Activated naive CD4-positive, alpha-beta T cell treated with anti-CD3 and anti-CD28 coated beads, Interleukin-2, amount 10 ng/mL, durations not matched to agents 7 days and 5 days (primary cell): ENCODE data around the gene MYO3B.
"Not testable (repeated sequence)": the region's sequence is repeated elsewhere in the genome, so short reads cannot be mapped to it uniquely, and the experiment has no call there.

Experiments
- CTCF ChIA-PET: fragments of 350-600 bp; sonication (Branson Sonifier 250); formaldehyde crosslinking; loops from one replicate; lab custom pipeline; 2021; ENCODE audit warnings: antibody characterized with exemption; lab: Charles Lee
- DNase-seq: peaks from one replicate; pipeline ENCODE4 v3.0.0-alpha.2; 2020
- H3K27ac Mint-ChIP-seq: one replicate; pipeline ENCODE4 v1.8.0; 2021; ENCODE audit warnings: mild to moderate bottlenecking, moderate library complexity, mixed read lengths
- H3K27me3 Mint-ChIP-seq: one replicate; pipeline ENCODE4 v1.8.0; 2021; ENCODE audit warnings: mild to moderate bottlenecking, mixed read lengths
- H3K36me3 Mint-ChIP-seq: one replicate; pipeline ENCODE4 v1.8.0; 2021; ENCODE audit warnings: mixed read lengths
- H3K4me1 Mint-ChIP-seq: one replicate; pipeline ENCODE4 v1.8.0; 2021; ENCODE audit warnings: mixed read lengths
- H3K4me3 Mint-ChIP-seq: one replicate; pipeline ENCODE4 v1.8.0; 2021; ENCODE audit warnings: mild to moderate bottlenecking, moderate library complexity, mixed read lengths
- H3K9me3 Mint-ChIP-seq: one replicate; pipeline ENCODE4 v1.8.0; 2021; ENCODE audit warnings: mixed read lengths

The MYO3B gene

DNA sequence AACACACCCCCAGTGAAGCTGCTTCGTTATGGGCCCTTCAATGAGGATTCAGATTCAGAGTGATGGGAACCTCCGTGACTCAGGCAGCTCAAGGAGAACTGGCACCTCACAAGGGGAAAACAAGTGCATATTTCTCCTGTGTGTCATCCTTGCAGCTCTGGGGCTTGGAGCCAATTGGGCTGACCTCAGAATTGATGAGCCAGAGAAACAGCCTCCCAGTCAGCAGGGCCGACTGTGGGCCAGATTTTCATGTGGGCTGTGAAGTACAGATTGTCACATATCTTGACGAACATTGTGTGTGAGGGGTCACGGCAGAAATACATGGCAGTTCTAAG lies 347.6 kb downstream of the MYO3B start:
- H3K27ac Mint-ChIP-seq: no peak overlapping the region
- H3K9me3 Mint-ChIP-seq: no peaks in the 10 kb centered on the region
- no peaks in the 10 kb centered on the region for H3K36me3 Mint-ChIP-seq
- CTCF ChIA-PET: no interaction called here
- no peak overlapping the region for H3K4me3 Mint-ChIP-seq
- H3K27me3 Mint-ChIP-seq: peaks cover 26% of the 10 kb centered on the region
- peaks cover 5% of the 10 kb centered on the region for H3K4me1 Mint-ChIP-seq
- DNase-seq: no peak

DNA sequence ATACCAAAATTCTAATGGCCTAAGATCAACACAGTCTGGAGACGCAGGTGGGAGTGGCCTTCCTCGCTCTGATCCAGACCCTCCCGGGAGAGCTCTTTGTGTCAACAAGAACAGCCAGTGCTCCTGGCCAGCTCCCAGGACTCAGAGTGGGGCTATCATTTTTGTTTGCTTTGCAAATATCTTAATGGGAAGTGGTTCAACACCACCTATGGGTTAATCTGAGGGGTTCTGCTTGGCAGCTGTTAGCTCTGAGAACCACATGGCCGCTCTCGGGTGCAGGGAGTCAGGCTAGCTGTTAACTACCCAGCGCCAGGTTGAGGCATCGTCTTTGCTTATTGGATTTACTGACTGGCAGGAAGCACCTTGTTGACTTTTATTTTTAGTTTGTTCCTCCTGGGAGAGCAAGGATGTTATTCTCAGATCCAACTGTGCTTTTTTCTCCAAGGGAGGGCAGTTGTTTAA lies 352.4 kb downstream of the MYO3B start:
- peaks cover under 1% of the 10 kb centered on the region for H3K4me1 Mint-ChIP-seq
- peaks cover 33% of the 10 kb centered on the region for H3K27me3 Mint-ChIP-seq
- no peak overlapping the region for H3K4me3 Mint-ChIP-seq
- no peak for DNase-seq
- CTCF ChIA-PET: interaction anchor here (1.4 kb wide), 1 partner anchor 206 kb away, joined by 4 read pairs; no protein-coding TSS in a partner anchor
- no peak overlapping the region for H3K27ac Mint-ChIP-seq
- H3K9me3 Mint-ChIP-seq: no peaks in the 10 kb centered on the region
- H3K36me3 Mint-ChIP-seq: no peaks in the 10 kb centered on the region

GRCh38 chr2:170530803-170531564 lies 353.0 kb downstream of the MYO3B start:
- DNase-seq: no peak
- Mint-ChIP-seq H3K27ac (no peak overlapping the region), H3K27me3 (peaks cover 29% of the 10 kb centered on the region), H3K4me3 (no peak overlapping the region), H3K4me1 (no peaks in the 10 kb centered on the region), H3K36me3 (no peaks in the 10 kb centered on the region), H3K9me3 (no peaks in the 10 kb centered on the region)
- CTCF ChIA-PET: interaction anchor here (1.4 kb wide), 1 partner anchor 207 kb away, joined by 4 read pairs; no protein-coding TSS in a partner anchor

DNA sequence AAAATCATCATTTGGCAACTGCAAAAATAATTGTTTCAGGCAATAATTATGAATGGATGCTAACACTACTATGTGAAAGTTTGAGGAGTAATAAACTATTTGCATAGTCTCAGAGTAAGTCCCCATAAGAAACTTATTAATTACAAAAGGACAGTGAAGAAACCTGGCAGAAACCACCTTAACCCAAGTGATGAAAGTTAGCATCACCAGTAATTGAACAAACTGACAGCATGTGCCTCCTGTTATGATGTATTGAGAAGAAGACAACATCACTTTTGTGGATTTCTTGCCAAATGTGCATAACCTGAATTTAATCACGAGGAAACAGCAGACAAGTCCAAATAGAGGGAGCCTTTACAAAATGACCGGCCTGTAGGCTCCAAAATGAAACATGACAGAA lies 353.9 kb downstream of the MYO3B start:
- DNase-seq: no peak
- no peak overlapping the region for H3K27ac Mint-ChIP-seq
- no peak overlapping the region for H3K4me3 Mint-ChIP-seq
- peaks cover 28% of the 10 kb centered on the region for H3K27me3 Mint-ChIP-seq
- H3K4me1 Mint-ChIP-seq: no peaks in the 10 kb centered on the region
- no peaks in the 10 kb centered on the region for H3K9me3 Mint-ChIP-seq
- H3K36me3 Mint-ChIP-seq: no peaks in the 10 kb centered on the region
- CTCF ChIA-PET: no interaction called here

DNA sequence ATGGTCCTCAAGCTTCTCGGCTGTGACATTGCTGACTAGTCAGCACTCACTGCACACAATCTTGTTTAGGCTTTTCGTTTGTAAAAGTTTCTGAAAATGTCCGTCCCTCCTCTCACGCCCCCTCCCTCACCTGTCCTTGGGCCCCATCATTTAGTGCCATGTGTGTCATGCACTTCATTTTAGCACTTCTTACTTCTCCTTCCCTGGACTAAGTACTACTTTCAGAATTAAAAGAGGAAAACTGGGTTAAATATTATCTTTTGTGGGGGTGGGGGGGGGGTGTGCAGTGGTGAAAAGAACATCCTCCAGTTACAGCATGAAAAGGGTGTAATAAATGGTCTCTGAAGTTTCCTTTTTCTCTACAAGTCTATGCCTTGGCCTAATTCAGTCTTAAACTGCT lies 355.2 kb downstream of the MYO3B start:
- Mint-ChIP-seq H3K27me3 (peaks cover 21% of the 10 kb centered on the region), H3K27ac (no peak overlapping the region), H3K4me1 (no peaks in the 10 kb centered on the region), H3K9me3 (no peaks in the 10 kb centered on the region), H3K4me3 (no peak overlapping the region), H3K36me3 (no peaks in the 10 kb centered on the region)
- CTCF ChIA-PET: no interaction called here
- DNase-seq: no peak

DNA sequence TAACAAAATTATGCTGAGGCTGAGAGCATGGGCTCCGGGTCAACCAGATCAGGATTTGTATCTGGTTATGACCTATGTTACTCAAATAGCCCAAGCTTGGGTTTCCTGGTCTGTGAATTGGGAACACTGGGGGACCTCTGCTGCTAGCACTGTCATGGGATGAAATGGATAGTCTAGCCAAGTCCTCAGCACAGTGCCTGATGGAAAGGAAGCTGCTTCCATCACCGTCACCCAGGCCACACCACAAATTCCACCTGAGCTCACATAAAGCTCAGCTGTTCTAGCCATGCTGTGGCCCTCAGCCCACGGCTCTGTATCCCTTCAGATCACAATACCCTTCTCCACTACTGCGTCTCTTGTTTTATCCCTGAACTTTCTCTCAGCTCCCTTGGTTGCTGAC lies 357.6 kb downstream of the MYO3B start:
- no peak overlapping the region for H3K27ac Mint-ChIP-seq
- H3K4me1 Mint-ChIP-seq: no peaks in the 10 kb centered on the region
- DNase-seq: no peak
- H3K36me3 Mint-ChIP-seq: no peaks in the 10 kb centered on the region
- H3K4me3 Mint-ChIP-seq: no peak overlapping the region
- H3K9me3 Mint-ChIP-seq: no peaks in the 10 kb centered on the region
- peaks cover 16% of the 10 kb centered on the region for H3K27me3 Mint-ChIP-seq
- CTCF ChIA-PET: no interaction called here

- H3K4me3 Mint-ChIP-seq: no peak overlapping the region
- H3K9me3 Mint-ChIP-seq: no peaks in the 10 kb centered on the region
- CTCF ChIA-PET: no interaction called here
- no peaks in the 10 kb centered on the region for H3K4me1 Mint-ChIP-seq
- no peak for DNase-seq
- H3K27me3 Mint-ChIP-seq: peaks cover 11% of the 10 kb centered on the region
- no peaks in the 10 kb centered on the region for H3K36me3 Mint-ChIP-seq
- no peak overlapping the region for H3K27ac Mint-ChIP-seq
Observed at GRCh38 chr2:170544817-170545216, 366.9 kb downstream of the MYO3B start.

GRCh38 chr2:170548304-170548703 lies 370.4 kb downstream of the MYO3B start:
- DNase-seq: no peak
- Mint-ChIP-seq H3K36me3 (no peaks in the 10 kb centered on the region), H3K4me1 (no peaks in the 10 kb centered on the region), H3K9me3 (peaks cover 12% of the 10 kb centered on the region), H3K4me3 (no peak overlapping the region), H3K27ac (no peak overlapping the region), H3K27me3 (peaks cover 4% of the 10 kb centered on the region)
- CTCF ChIA-PET: no interaction called here

- no peak overlapping the region for H3K27ac Mint-ChIP-seq
- CTCF ChIA-PET: no interaction called here
- no peak overlapping the region for H3K4me3 Mint-ChIP-seq
- H3K9me3 Mint-ChIP-seq: peaks cover 12% of the 10 kb centered on the region
- H3K27me3 Mint-ChIP-seq: peaks cover 4% of the 10 kb centered on the region
- DNase-seq: no peak
- no peaks in the 10 kb centered on the region for H3K4me1 Mint-ChIP-seq
- H3K36me3 Mint-ChIP-seq: no peaks in the 10 kb centered on the region
Observed at GRCh38 chr2:170550501-170550900, 372.6 kb downstream of the MYO3B start.

DNA sequence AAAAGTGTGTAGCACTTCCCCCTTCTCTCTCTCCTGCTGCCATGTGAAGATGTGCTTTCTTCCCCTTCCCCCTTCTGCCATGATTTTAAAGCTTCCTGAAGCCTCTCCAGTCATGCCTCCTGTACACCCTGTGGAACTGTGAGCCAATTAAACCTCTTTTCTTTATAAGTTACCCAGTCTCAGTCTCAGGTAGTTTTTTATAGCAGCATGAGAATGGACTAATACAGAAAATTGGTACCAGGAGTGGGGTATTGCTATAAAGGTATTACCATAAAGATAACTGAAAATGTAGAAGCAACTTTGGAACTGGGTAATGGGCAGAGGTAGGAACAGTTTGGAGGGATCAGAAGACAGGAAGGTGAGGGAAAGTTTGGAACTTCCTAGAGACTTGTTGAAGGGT lies 374.0 kb downstream of the MYO3B start:
- H3K9me3 Mint-ChIP-seq: peaks cover 12% of the 10 kb centered on the region
- DNase-seq, H3K4me1 Mint-ChIP-seq, CTCF ChIA-PET, H3K36me3 Mint-ChIP-seq, H3K27me3 Mint-ChIP-seq, H3K4me3 Mint-ChIP-seq, H3K27ac Mint-ChIP-seq: not testable (repeated sequence)

- Mint-ChIP-seq H3K4me3 (no peak overlapping the region), H3K27me3 (no peaks in the 10 kb centered on the region), H3K9me3 (peaks cover 12% of the 10 kb centered on the region), H3K27ac (no peak overlapping the region), H3K4me1 (no peaks in the 10 kb centered on the region), H3K36me3 (no peaks in the 10 kb centered on the region)
- DNase-seq: no peak
- CTCF ChIA-PET: no interaction called here
Observed at GRCh38 chr2:170553748-170554147, 375.8 kb downstream of the MYO3B start.

DNA sequence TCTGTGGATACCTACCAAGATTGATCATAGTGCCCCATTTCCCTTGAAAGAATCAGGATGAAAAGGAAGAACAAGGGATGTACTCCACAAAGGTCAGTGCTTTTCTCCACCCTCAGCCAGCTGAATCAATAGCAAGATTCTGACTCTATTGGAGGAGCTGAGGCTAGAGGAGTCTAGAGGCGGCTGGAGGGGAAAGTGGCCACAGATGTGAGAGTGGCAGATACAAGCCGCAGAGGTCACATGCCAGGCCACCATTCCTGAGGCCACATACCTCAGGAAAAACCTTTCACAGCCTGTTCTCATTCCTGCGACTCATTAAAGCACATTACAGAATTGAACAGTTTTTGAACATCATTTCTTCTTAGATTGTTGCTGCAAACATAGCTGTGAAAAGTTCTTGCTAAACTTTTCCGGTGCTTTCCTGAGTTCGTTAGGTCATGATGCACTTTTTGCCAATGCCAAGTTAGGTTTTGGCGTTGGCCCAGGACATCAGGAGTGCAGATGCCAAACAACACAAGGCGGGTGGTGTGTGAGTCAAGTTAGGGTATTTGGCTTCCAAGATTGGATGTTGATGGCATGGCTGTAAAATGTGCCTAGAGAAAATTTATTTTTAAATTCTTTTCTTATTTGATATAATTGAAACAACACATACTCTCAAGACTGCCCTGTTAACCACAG lies 376.5 kb downstream of the MYO3B start:
- no peaks in the 10 kb centered on the region for H3K36me3 Mint-ChIP-seq
- H3K27me3 Mint-ChIP-seq: no peaks in the 10 kb centered on the region
- no peak overlapping the region for H3K4me3 Mint-ChIP-seq
- no peak for DNase-seq
- H3K9me3 Mint-ChIP-seq: peaks cover 12% of the 10 kb centered on the region
- H3K4me1 Mint-ChIP-seq: no peaks in the 10 kb centered on the region
- H3K27ac Mint-ChIP-seq: no peak overlapping the region
- CTCF ChIA-PET: no interaction called here

- Mint-ChIP-seq H3K9me3 (no peaks in the 10 kb centered on the region), H3K27ac (no peak overlapping the region), H3K4me1 (no peaks in the 10 kb centered on the region), H3K27me3 (peaks cover 17% of the 10 kb centered on the region), H3K4me3 (no peak overlapping the region), H3K36me3 (no peaks in the 10 kb centered on the region)
- CTCF ChIA-PET: no interaction called here
- no peak for DNase-seq
Observed at GRCh38 chr2:170562928-170563327, 385.0 kb downstream of the MYO3B start.

- no peaks in the 10 kb centered on the region for H3K9me3 Mint-ChIP-seq
- H3K4me3 Mint-ChIP-seq: no peak overlapping the region
- DNase-seq: no peak
- H3K27me3 Mint-ChIP-seq: peaks cover 17% of the 10 kb centered on the region
- no peak overlapping the region for H3K27ac Mint-ChIP-seq
- no peaks in the 10 kb centered on the region for H3K4me1 Mint-ChIP-seq
- H3K36me3 Mint-ChIP-seq: no peaks in the 10 kb centered on the region
- CTCF ChIA-PET: no interaction called here
Observed at GRCh38 chr2:170563401-170563800, 385.5 kb downstream of the MYO3B start.

DNA sequence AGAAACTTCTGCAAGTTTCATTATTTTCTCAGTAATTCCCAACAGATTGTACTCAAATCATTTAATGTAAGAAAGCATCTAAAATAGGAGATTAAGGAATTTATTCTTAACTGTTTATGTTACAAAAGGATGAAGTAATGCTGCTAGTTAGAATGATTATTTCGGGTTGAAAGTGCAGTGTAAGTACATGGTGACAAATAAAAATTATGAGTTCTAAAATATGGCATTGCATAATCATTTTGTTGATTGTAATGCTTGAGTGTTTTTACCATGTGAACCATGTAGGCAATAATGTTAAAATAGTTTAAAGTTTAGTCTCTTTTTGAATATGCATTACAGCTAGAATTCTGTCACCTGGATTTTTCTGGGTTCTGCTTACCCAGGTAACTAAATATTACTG lies 388.2 kb downstream of the MYO3B start:
- Mint-ChIP-seq H3K27ac (no peak overlapping the region), H3K4me1 (no peaks in the 10 kb centered on the region), H3K9me3 (no peaks in the 10 kb centered on the region), H3K4me3 (no peak overlapping the region), H3K36me3 (no peaks in the 10 kb centered on the region), H3K27me3 (peaks cover 12% of the 10 kb centered on the region)
- CTCF ChIA-PET: no interaction called here
- DNase-seq: no peak
